Omental fat pad (tissue), 4 donors: ENCODE results near the gene ZNF90. TPM values are rescaled to one million over a fixed set of nuclear protein-coding genes. Genes with fewer than 3 reads are reported as not detected.

ENCODE experiments used
- ATAC-seq: fragments of 150-250 bp; one replicate; pipeline ENCODE4 v1.9.1; 2016; ENCODE audit warnings: mild to moderate bottlenecking, moderate library complexity; ENCODE audit not compliant: low FRiP score
- DNase-seq: peaks from one replicate; pipeline ENCODE4 v3.0.0-alpha.2; 2019; ENCODE audit warnings: low spot score
- CTCF ChIP-seq, 3 donors: fragments of 450-650 bp; IDR thresholded peaks; one replicate each; pipeline ENCODE4 v1.5.1; 2016 to 2017; ENCODE audit warnings: antibody characterized with exemption in 3 of 3, mild to moderate bottlenecking in 3 of 3, moderate library complexity in 2 of 3
- small RNA-seq: library from RNA; depleted of rRNA; stranded (forward); fragments of <200 nt; gene quantifications from one replicate; pipeline ENCODE3, GENCODE V24; 2016
- total RNA-seq, 4 donors: library from RNA; depleted of rRNA; stranded (reverse); fragments of >200 nt; gene quantifications; one replicate each; pipeline ENCODE4 v1.1.0, GENCODE V29; 2016

Gene ZNF90
- total RNA-seq, 4 donors from 2014 or later, result 0.36 to 4.3 (median 1.7) TPM

GRCh38 chr19:20165971-20166592 is 88.3 kb downstream of the ZNF90 start:
- ATAC-seq (no peak), DNase-seq (no peak)
- no peak for TF ChIP-seq CTCF (IDR thresholded peaks at IDR 0.05)

GRCh38 chr19:20167020-20167644 is 89.3 kb downstream of the ZNF90 start, which contains the start of gene ZNF486:
Gene ZNF486 (plus strand): TSS chr19:20167214. CDS start chr19:20167331, 117 bp downstream.
- TF ChIP-seq CTCF (IDR thresholded peaks at IDR 0.05), result no peak
- ATAC-seq (peak; percentile 98), DNase-seq (peak; percentile 97)

- no peak for TF ChIP-seq CTCF (IDR thresholded peaks at IDR 0.05)
- no peak for DNase-seq
- ATAC-seq, result peak; percentile 12
These were observed 89.9 kb downstream of the ZNF90 start for GRCh38 chr19:20167651-20168122.

Small RNA genes lying within 50 kb of the gene (small RNA-seq; reads per million reads assigned to genes)
- gene AC006539.3, result not detected

Other genes starting within 250 kb of the ZNF90 start
- gene ZNF253, start 212.1 kb upstream of the ZNF90 start, total RNA-seq, result 10 to 100 TPM in 1 of 4 donors, 1 to 10 TPM in 3; 3.0 to 12.8 (median 6.2) TPM
- 1 to 10 TPM; 1.9 to 6.9 (median 4.0) TPM for gene ZNF93, start 177.1 kb upstream of the ZNF90 start, total RNA-seq
- 1 to 10 TPM; 1.5 to 4.7 (median 2.9) TPM for gene ZNF682, start 38.5 kb upstream of the ZNF90 start, total RNA-seq
- 1 to 10 TPM; 3.4 to 6.1 (median 3.8) TPM for gene ZNF486, start 89.2 kb downstream of the ZNF90 start, total RNA-seq